GM12878 (cell line): Measurements from ENCODE around the gene ANTXR1. TPM values are rescaled to one million over a fixed set of nuclear protein-coding genes. Genes with fewer than 3 reads are reported as not detected.

ENCODE experiments used
- ATAC-seq: fragments of 200-7000 bp; cut with Tn5 transposase; 3 replicates; pipeline ENCODE4 v1.9.1; 2020; ENCODE audit warnings: mild to moderate bottlenecking, moderate library complexity
- BruUV-seq: library from RNA; stranded (reverse); fragments of 400-500 nt; replicated peaks from 2 replicates; lab custom pipeline; 2021; lab: Mats Ljungman, UMichigan
- CTCF ChIA-PET: fragments of 300-600 bp; sonication (Branson Sonifier 250); formaldehyde crosslinking; extraction: SDS; loops from one replicate; lab custom pipeline; 2021; ENCODE audit warnings: inconsistent platforms; lab: Yijun Ruan, JAX
- POLR2A ChIA-PET: fragments of 350-600 bp; formaldehyde crosslinking; extraction: SDS; loops from one replicate; lab custom pipeline; 2021; ENCODE audit warnings: inconsistent platforms; lab: Charles Lee
- RAD21 ChIA-PET: fragments of 300-600 bp; sonication (Branson Sonifier 250); formaldehyde crosslinking; loops from one replicate; lab custom pipeline; 2023; ENCODE audit warnings: antibody characterized with exemption; ENCODE audit not compliant: unreplicated experiment; lab: Charles Lee
- SMC1A ChIA-PET: fragments of 300-600 bp; sonication (Branson Sonifier 250); formaldehyde crosslinking; loops from one replicate; lab custom pipeline; 2023; ENCODE audit not compliant: unreplicated experiment, uncharacterized antibody; lab: Charles Lee
- DNase-seq: peaks from one replicate; pipeline ENCODE4 v3.0.0-alpha.2; 2011; ENCODE audit warnings: low read depth, low spot score
- FAIRE-seq: peaks from 3 replicates; lab custom pipeline; 2011; peaks lifted over from hg19 to GRCh38; lab: Jason Lieb, UNC
- H2AFZ ChIP-seq: 2 replicates; pipeline ENCODE4 v1.6.0; 2011; ENCODE audit warnings: low read depth, low read length, control low read depth; ENCODE audit not compliant: control insufficient read depth
- H3K27ac ChIP-seq: 2 replicates; pipeline ENCODE4 v1.5.1; 2011; ENCODE audit warnings: control low read depth; ENCODE audit not compliant: control insufficient read depth, insufficient read depth
- H3K27me3 ChIP-seq, 2 experiments: replicated peaks in 1 of 2; 2 replicates each; pipeline versions ENCODE4 v1.6.0 to v1.6.1; 2011; ENCODE audit warnings: low read length in 1 of 2; ENCODE audit not compliant: control insufficient read depth in 2 of 2, insufficient read depth in 2 of 2
- H3K36me3 ChIP-seq, 2 experiments: 2 replicates each; pipeline ENCODE4 v1.5.1; 2011; ENCODE audit warnings: low read length in 1 of 2; ENCODE audit not compliant: control insufficient read depth in 2 of 2, insufficient read depth in 2 of 2
- H3K4me1 ChIP-seq: 2 replicates; pipeline ENCODE4 v1.6.1; 2011; ENCODE audit warnings: mild to moderate bottlenecking, low read length, moderate library complexity, mixed read lengths; ENCODE audit not compliant: control insufficient read depth, insufficient read depth
- H3K4me2 ChIP-seq: 2 replicates; pipeline ENCODE4 v1.6.0; 2011; ENCODE audit warnings: control low read depth; ENCODE audit not compliant: control insufficient read depth, insufficient read depth
- H3K4me3 ChIP-seq: fragments of 200-600 bp; sonication (generic); 2 replicates; pipeline ENCODE4 v1.5.1; 2016
- H3K79me2 ChIP-seq: 2 replicates; pipeline ENCODE4 v1.6.0; 2011; ENCODE audit warnings: low read length; ENCODE audit not compliant: control insufficient read depth, insufficient read depth
- H3K9ac ChIP-seq: 2 replicates; pipeline ENCODE4 v1.8.0; 2011; ENCODE audit warnings: low read length, control low read depth, mixed read lengths; ENCODE audit not compliant: control insufficient read depth, insufficient read depth
- H3K9me3 ChIP-seq: replicated peaks from 3 replicates; pipeline ENCODE4 v1.5.1; 2011; ENCODE audit warnings: mild to moderate bottlenecking, low read length; ENCODE audit not compliant: control insufficient read depth, insufficient read depth
- H4K20me1 ChIP-seq: 2 replicates; pipeline ENCODE4 v1.6.0; 2011; ENCODE audit not compliant: control insufficient read depth, insufficient read depth
- BCL3 ChIP-seq: IDR thresholded peaks from 2 replicates; pipeline ENCODE4 v1.6.1; 2011; ENCODE audit warnings: borderline replicate concordance, low read depth, mild to moderate bottlenecking, moderate library complexity, low read length; ENCODE audit not compliant: insufficient read depth, poor library complexity, severe bottlenecking
- BMI1 ChIP-seq: fragments of 450-650 bp; IDR thresholded peaks from 2 replicates; pipeline ENCODE4 v1.6.1; 2016; ENCODE audit warnings: mild to moderate bottlenecking, moderate library complexity, borderline replicate concordance
- E4F1 ChIP-seq: fragments of 450-650 bp; IDR thresholded peaks from 2 replicates; pipeline ENCODE4 v1.6.1; 2018; ENCODE audit warnings: borderline replicate concordance, mild to moderate bottlenecking; ENCODE audit not compliant: partially characterized antibody
- ELK1 ChIP-seq: IDR thresholded peaks from 2 replicates; pipeline ENCODE4 v1.6.1; 2012; ENCODE audit warnings: low read depth, low read length, improper control_type of control experiment
- EZH2 ChIP-seq: IDR thresholded peaks from 2 replicates; pipeline ENCODE4 v1.6.1; 2012; ENCODE audit warnings: low read depth, mild to moderate bottlenecking, control low read depth, inconsistent platforms, low read length, borderline replicate concordance; ENCODE audit not compliant: control insufficient read depth
- HDAC6 ChIP-seq: fragments of 200-600 bp; sonication (generic); IDR thresholded peaks from one replicate; pipeline ENCODE4 v1.8.0; 2017; ENCODE audit warnings: antibody characterized with exemption; ENCODE audit not compliant: unreplicated experiment
- IKZF1 ChIP-seq: fragments of 450-650 bp; conservative IDR thresholded peaks from 2 replicates; pipeline ENCODE4 v1.6.1; 2017; ENCODE audit warnings: antibody characterized with exemption, mild to moderate bottlenecking
- NKRF ChIP-seq: fragments of 450-650 bp; conservative IDR thresholded peaks from 2 replicates; pipeline ENCODE4 v1.6.1; 2017; ENCODE audit warnings: mild to moderate bottlenecking, moderate library complexity
- PAX8 ChIP-seq: fragments of 450-650 bp; IDR thresholded peaks from 2 replicates; pipeline ENCODE4 v1.6.1; 2017; ENCODE audit warnings: mild to moderate bottlenecking, moderate library complexity
- POLR2A ChIP-seq: IDR thresholded peaks from 2 replicates; pipeline ENCODE4 v1.6.1; 2011; ENCODE audit warnings: low read depth, mild to moderate bottlenecking, low read length
- RB1 ChIP-seq: fragments of 450-650 bp; formaldehyde crosslinking; IDR thresholded peaks from 2 replicates; pipeline ENCODE4 v1.6.1; 2017; ENCODE audit warnings: mild to moderate bottlenecking, borderline replicate concordance
- RCOR1 ChIP-seq: conservative IDR thresholded peaks from 2 replicates; pipeline ENCODE4 v1.6.1; 2012; ENCODE audit warnings: low read depth, low read length, improper control_type of control experiment
- TCF3 ChIP-seq: IDR thresholded peaks from 2 replicates; pipeline ENCODE4 v1.6.1; 2012; ENCODE audit warnings: low read depth, mild to moderate bottlenecking, low read length, borderline replicate concordance; ENCODE audit not compliant: insufficient read depth
- WGBS: methylation state at CpG from one replicate; pipeline ENCODE4 v1.1.6; 2016; ENCODE audit warnings: low lambda C conversion rate; ENCODE audit not compliant: insufficient replicate concordance, insufficient coverage; ENCODE audit errors: missing lambda C conversion rate; 5-methylcytosine and 5-hydroxymethylcytosine counted together
- in situ Hi-C: fragments of 300-500 bp; cut with MboI; formaldehyde crosslinking; loops from 9 replicates; pipeline ENCODE4 v1.14.3; 2018; ENCODE audit warnings: mixed read lengths
- intact Hi-C: fragments of 100-400 bp; cut with micrococcal nuclease; formaldehyde crosslinking; loops from one replicate; pipeline ENCODE4 v1.14.2; 2022; ENCODE audit not compliant: unreplicated experiment
- polyA plus RNA-seq, 11 experiments: library from polyadenylated mRNA; depleted of rRNA in 4 of 11; unstranded in 6 of 11; stranded (reverse) in 5 of 11; fragments of >200 nt; fragmentation: Nextera tagmentation in 4 of 11; fragmentation: Illumina TruSeq in 1 of 11; extraction: Ambion mirVana in 4 of 11; extraction: Trizol in 1 of 11; gene quantifications; 1 replicate in 1 of 11; 2 replicates in 10 of 11; pipeline versions ENCODE4 v1.2.1 to v1.2.3, GENCODE V29; 2011 to 2016; ENCODE audit warnings: inconsistent platforms in 2 of 11, missing spikeins in 2 of 11, low read depth in 1 of 11
- total RNA-seq, 4 experiments: library from RNA; depleted of rRNA in 3 of 4; stranded (reverse); fragments of >200 nt in 3 of 4; fragmentation: Illumina TruSeq in 1 of 4; extraction: Trizol in 1 of 4; gene quantifications; 2 replicates each; pipeline versions ENCODE4 v1.2.1 to v1.2.3, GENCODE V29; 2013 to 2021

Gene ANTXR1
- total and polyA plus RNA-seq, 10 of the 15 experiments (the other 5 are each of a cell fraction or from before 2014, with no cell fraction given): 0.09 to 0.26 TPM; not detected in 8

- TF ChIP-seq RCOR1 (no peak), E4F1 (no peak), ELK1 (no peak), PAX8 (no peak), EZH2 (no peak)
Measured at GRCh38 chr2:69010437-69011194, 2.4 kb upstream of the ANTXR1 start (continued).

GRCh38 chr2:69011611-69012157 lies 1.3 kb upstream of the ANTXR1 start:
- WGBS: 21% methylated on average over 4 of the region's 4 CpGs
- no peaks in the 10 kb centered on the region for H3K79me2 ChIP-seq
- in situ Hi-C loops (loop anchor here (25.0 kb wide), 1 partner anchor 701 kb away; no protein-coding TSS in a partner anchor), intact Hi-C loops (loop anchor here (5.0 kb wide), 1 partner anchor 296 kb away; no protein-coding TSS in a partner anchor)
- BruUV-seq: no TSS peak
- no peak overlapping the region for H3K27ac ChIP-seq
- no peak overlapping the region for H3K4me3 ChIP-seq
- no peak overlapping the region for H2AFZ ChIP-seq
- SMC1A ChIA-PET: no interaction called here
- DNase-seq: no peak
- no peaks in the 10 kb centered on the region for H3K9me3 ChIP-seq
- no peaks in the 10 kb centered on the region for H3K36me3 ChIP-seq
- H3K9ac ChIP-seq: no peak overlapping the region
- FAIRE-seq: no peak
- no peak overlapping the region for H3K4me2 ChIP-seq
- peaks cover 6 to 14% of the 10 kb centered on the region in 2 experiments for H3K27me3 ChIP-seq
- CTCF ChIA-PET: interaction anchor here (1.3 kb wide), 1 partner anchor 295 kb away, joined by 4 read pairs; no protein-coding TSS in a partner anchor
- RAD21 ChIA-PET: no interaction called here
- ATAC-seq: no peak
- POLR2A ChIA-PET: no interaction called here
- no peaks in the 10 kb centered on the region for H4K20me1 ChIP-seq
- no peaks in the 10 kb centered on the region; the same call in 1 of the 2 replicates for H3K4me1 ChIP-seq
- no peak for TF ChIP-seq HDAC6
- TF ChIP-seq BMI1: no peak
- TF ChIP-seq RB1: no peak
- TF ChIP-seq BCL3: no peak
- no peak for TF ChIP-seq POLR2A
- no peak for TF ChIP-seq NKRF
- TF ChIP-seq TCF3: no peak
- no peak for TF ChIP-seq IKZF1
